Endothelial cell of umbilical vein (primary cell): Measurements from ENCODE around the gene ALG2. TPM values are rescaled to one million over a fixed set of nuclear protein-coding genes. Genes with fewer than 3 reads are reported as not detected.

Source experiments
- BruUV-seq: library from RNA; stranded (reverse); fragments of 400-500 nt; replicated peaks from 2 replicates; lab custom pipeline; 2021; lab: Mats Ljungman, UMichigan
- CTCF ChIA-PET: fragments of 300-600, 350-600 bp; sonication (Branson Sonifier 250); formaldehyde crosslinking; loops from one replicate; lab custom pipeline; 2021; ENCODE audit warnings: antibody characterized with exemption, inconsistent platforms; lab: Charles Lee
- POLR2A ChIA-PET: fragments of 300-600, 350-600 bp; sonication (Branson Sonifier 250); formaldehyde crosslinking; loops from one replicate; lab custom pipeline; 2021; ENCODE audit warnings: antibody characterized with exemption, inconsistent platforms; lab: Charles Lee
- DNase-seq: peaks from one replicate; pipeline ENCODE4 v3.0.0-alpha.2; 2011; ENCODE audit warnings: low read depth, low spot score
- FAIRE-seq: peaks from 2 replicates; lab custom pipeline; 2011; peaks lifted over from hg19 to GRCh38; lab: Jason Lieb, UNC
- H2AFZ ChIP-seq: 2 replicates; pipeline ENCODE4 v1.6.0; 2012; ENCODE audit warnings: low read depth, low read length, control low read depth, inconsistent platforms
- H3K27ac ChIP-seq: 2 replicates; pipeline ENCODE4 v1.5.1; 2011; ENCODE audit warnings: low read depth, mild to moderate bottlenecking, control low read depth, low read length, moderate library complexity; ENCODE audit not compliant: insufficient read depth
- H3K27me3 ChIP-seq, 2 experiments: 2 replicates each; pipeline versions ENCODE4 v1.6.0 to v1.6.1; 2011; ENCODE audit warnings: low read length in 2 of 2, mixed read lengths in 1 of 2; ENCODE audit not compliant: control insufficient read depth in 2 of 2, insufficient read depth in 2 of 2
- H3K36me3 ChIP-seq, 2 experiments: 2 replicates in 1 of 2; 3 replicates in 1 of 2; pipeline ENCODE4 v1.5.1; 2011; ENCODE audit warnings: low read length in 2 of 2, mild to moderate bottlenecking in 1 of 2, moderate library complexity in 1 of 2; ENCODE audit not compliant: control insufficient read depth in 2 of 2, insufficient read depth in 2 of 2; ENCODE audit errors: extremely low read depth in 1 of 2
- H3K4me1 ChIP-seq: 3 replicates; pipeline ENCODE4 v1.5.1; 2011; ENCODE audit warnings: mild to moderate bottlenecking, low read length; ENCODE audit not compliant: control insufficient read depth, insufficient read depth; ENCODE audit errors: extremely low read depth
- H3K4me2 ChIP-seq: 2 replicates; pipeline ENCODE4 v1.6.1; 2011; ENCODE audit warnings: low read length, control low read depth, mixed read lengths; ENCODE audit not compliant: insufficient read depth
- H3K4me3 ChIP-seq, 3 experiments: fragments of 200-600 bp in 1 of 3; sonication (generic), shearing (Covaris generic) in 1 of 3; replicated peaks in 1 of 3; 2 replicates each; pipeline ENCODE4 v1.5.1; 2011 to 2016; ENCODE audit warnings: control low read depth in 3 of 3, low read length in 3 of 3, mild to moderate bottlenecking in 2 of 3, inconsistent platforms in 1 of 3, low read depth in 1 of 3, moderate library complexity in 1 of 3; ENCODE audit not compliant: insufficient read depth in 1 of 3
- H3K79me2 ChIP-seq: 2 replicates; pipeline ENCODE4 v1.6.0; 2012; ENCODE audit warnings: low read length, inconsistent platforms; ENCODE audit not compliant: control insufficient read depth, insufficient read depth
- H3K9ac ChIP-seq: replicated peaks from 2 replicates; pipeline ENCODE3; 2011; ENCODE audit warnings: low read length, control low read depth; ENCODE audit not compliant: insufficient read depth; ENCODE audit errors: extremely low read depth
- H3K9me1 ChIP-seq: replicated peaks from 3 replicates; pipeline ENCODE4 v1.6.0; 2011; ENCODE audit warnings: mild to moderate bottlenecking, low read length; ENCODE audit not compliant: control insufficient read depth, insufficient read depth; ENCODE audit errors: extremely low read depth
- H3K9me3 ChIP-seq: replicated peaks from 2 replicates; pipeline ENCODE4 v1.5.1; 2012; ENCODE audit warnings: low read length, inconsistent platforms; ENCODE audit not compliant: control insufficient read depth, insufficient read depth
- H4K20me1 ChIP-seq: replicated peaks from 2 replicates; pipeline ENCODE3; 2011; ENCODE audit warnings: mild to moderate bottlenecking, low read length; ENCODE audit not compliant: control insufficient read depth, insufficient read depth; ENCODE audit errors: extremely low read depth
- EZH2 ChIP-seq: IDR thresholded peaks from 2 replicates; pipeline ENCODE4 v1.6.1; 2012; ENCODE audit warnings: borderline replicate concordance, low read depth, mild to moderate bottlenecking, moderate library complexity, low read length, inconsistent platforms; ENCODE audit not compliant: severe bottlenecking
- FOS ChIP-seq: IDR thresholded peaks from 2 replicates; pipeline ENCODE4 v1.6.1; 2011; ENCODE audit warnings: mild to moderate bottlenecking, low read length, moderate library complexity, borderline replicate concordance; ENCODE audit not compliant: insufficient read depth
- GATA2 ChIP-seq: IDR thresholded peaks from 2 replicates; pipeline ENCODE4 v1.7.0; 2011; ENCODE audit warnings: low read depth, mild to moderate bottlenecking, moderate library complexity, mixed read lengths, low read length; ENCODE audit not compliant: insufficient read length, insufficient read depth
- JUN ChIP-seq: IDR thresholded peaks from 2 replicates; pipeline ENCODE4 v1.6.1; 2011; ENCODE audit warnings: borderline replicate concordance, low read depth; ENCODE audit not compliant: insufficient read length, insufficient read depth
- MAX ChIP-seq: IDR thresholded peaks from 2 replicates; pipeline ENCODE4 v1.6.1; 2011; ENCODE audit not compliant: insufficient read depth, insufficient read length
- MYC ChIP-seq: IDR thresholded peaks from one replicate; pipeline ENCODE4 v1.6.1; 2011; ENCODE audit warnings: mild to moderate bottlenecking, low read depth, low read length
- POLR2A ChIP-seq: IDR thresholded peaks from 2 replicates; pipeline ENCODE4 v1.6.1; 2012; ENCODE audit warnings: low read depth, mild to moderate bottlenecking, control low read depth, low read length
- POLR2AphosphoS5 ChIP-seq: IDR thresholded peaks from 2 replicates; pipeline ENCODE4 v1.6.1; 2012; ENCODE audit warnings: low read depth, mild to moderate bottlenecking, control low read depth, low read length, moderate library complexity; ENCODE audit not compliant: insufficient read depth
- dilution Hi-C: fragments of 300-500 bp; cut with MboI; formaldehyde crosslinking; loops from one replicate; pipeline ENCODE4 v1.15.0; 2019; ENCODE audit warnings: low sequenced_read_pairs; ENCODE audit not compliant: extremely low pct_ligation_motif_present
- intact Hi-C: fragments of 100-400 bp; cut with micrococcal nuclease; formaldehyde crosslinking; loops from one replicate; pipeline ENCODE4 v1.10.0; 2022
- polyA plus RNA-seq, 4 experiments: library from polyadenylated mRNA; depleted of rRNA in 3 of 4; stranded (reverse) in 3 of 4; unstranded in 1 of 4; fragments of >200 nt; gene quantifications; 2 replicates each; pipeline versions ENCODE4 v1.2.1 to v1.2.3, GENCODE V29; 2011 to 2012; ENCODE audit warnings: missing spikeins in 1 of 4
- total RNA-seq: library from RNA; stranded (reverse); gene quantifications from 2 replicates; pipeline ENCODE4 v1.2.3, GENCODE V29; 2021
- TF ChIP-seq, protein P1 (sequence below), 2 donors: IDR thresholded peaks; 1 replicate in 1 of 2; 2 replicates in 1 of 2; pipeline ENCODE4 v1.5.1; 2011; ENCODE audit warnings: low read length in 2 of 2, mild to moderate bottlenecking in 2 of 2, moderate library complexity in 2 of 2, control low read depth in 1 of 2, inconsistent platforms in 1 of 2, low read depth in 1 of 2; ENCODE audit not compliant: insufficient read depth in 1 of 2; ENCODE audit errors: extremely low read depth in 1 of 2

ALG2 gene
- total and polyA plus RNA-seq, 2 donors (not counting 3 experiments of a cell fraction or from before 2014, with no cell fraction given) = 32.4 to 40.7 TPM

DNA sequence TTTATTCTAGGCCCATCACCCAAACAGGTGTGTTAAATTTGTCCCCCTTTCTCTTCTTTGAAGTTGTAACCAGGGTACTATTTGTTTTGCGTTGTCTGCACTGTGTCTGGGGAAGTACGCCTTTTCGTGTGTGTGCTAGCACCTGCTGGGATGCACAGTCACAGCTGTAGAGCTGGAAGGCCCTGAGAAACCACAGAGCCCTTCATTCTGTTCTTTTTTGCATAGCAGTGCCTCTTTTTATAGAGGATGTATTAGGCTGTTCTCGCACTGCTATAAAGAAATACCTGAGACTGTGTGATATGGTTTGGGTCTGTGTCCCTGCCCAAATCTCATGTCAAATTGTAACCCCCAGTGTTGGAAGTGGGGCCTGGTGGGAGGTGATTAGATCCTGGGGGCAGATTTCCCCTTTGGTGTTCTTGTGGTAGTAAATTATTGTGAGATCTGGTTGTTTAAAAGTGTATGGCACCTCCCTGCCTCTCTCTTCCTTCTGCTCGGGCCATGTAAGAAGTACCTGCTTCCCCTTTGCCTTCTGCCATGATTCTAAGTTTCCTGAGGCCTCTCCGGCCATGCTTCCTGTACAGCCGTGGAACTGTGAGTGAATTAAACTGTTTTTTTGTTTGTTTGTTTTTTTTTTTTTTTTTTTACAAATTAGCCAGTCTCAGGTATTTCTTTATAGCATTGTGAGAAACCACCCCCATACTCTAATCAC is 14.3 kb upstream of the ALG2 start:
- no peaks in the 10 kb centered on the region for H4K20me1 ChIP-seq
- dilution Hi-C loops (no loop called here), intact Hi-C loops (no loop called here)
- no peaks in the 10 kb centered on the region for H3K9me1 ChIP-seq
- H3K4me3 ChIP-seq = no peak overlapping the region
- H3K9me3 ChIP-seq = no peaks in the 10 kb centered on the region
- H3K4me2 ChIP-seq = no peak overlapping the region
- CTCF ChIA-PET = no interaction called here
- no TSS peak for BruUV-seq
- TF ChIP-seq, protein P1, sequence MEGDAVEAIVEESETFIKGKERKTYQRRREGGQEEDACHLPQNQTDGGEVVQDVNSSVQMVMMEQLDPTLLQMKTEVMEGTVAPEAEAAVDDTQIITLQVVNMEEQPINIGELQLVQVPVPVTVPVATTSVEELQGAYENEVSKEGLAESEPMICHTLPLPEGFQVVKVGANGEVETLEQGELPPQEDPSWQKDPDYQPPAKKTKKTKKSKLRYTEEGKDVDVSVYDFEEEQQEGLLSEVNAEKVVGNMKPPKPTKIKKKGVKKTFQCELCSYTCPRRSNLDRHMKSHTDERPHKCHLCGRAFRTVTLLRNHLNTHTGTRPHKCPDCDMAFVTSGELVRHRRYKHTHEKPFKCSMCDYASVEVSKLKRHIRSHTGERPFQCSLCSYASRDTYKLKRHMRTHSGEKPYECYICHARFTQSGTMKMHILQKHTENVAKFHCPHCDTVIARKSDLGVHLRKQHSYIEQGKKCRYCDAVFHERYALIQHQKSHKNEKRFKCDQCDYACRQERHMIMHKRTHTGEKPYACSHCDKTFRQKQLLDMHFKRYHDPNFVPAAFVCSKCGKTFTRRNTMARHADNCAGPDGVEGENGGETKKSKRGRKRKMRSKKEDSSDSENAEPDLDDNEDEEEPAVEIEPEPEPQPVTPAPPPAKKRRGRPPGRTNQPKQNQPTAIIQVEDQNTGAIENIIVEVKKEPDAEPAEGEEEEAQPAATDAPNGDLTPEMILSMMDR (IDR thresholded peaks at IDR 0.05; ENCODE audit: extremely low read depth in 1 of 2, insufficient read depth in 1 of 2, low read depth in 1 of 2, low read length in 2 of 2) = no peak
- TF ChIP-seq FOS = no peak
- TF ChIP-seq POLR2AphosphoS5 = no peak
- TF ChIP-seq MAX = no peak
- no peak for TF ChIP-seq EZH2
- no peak for TF ChIP-seq GATA2
- TF ChIP-seq MYC = no peak
- TF ChIP-seq JUN = no peak
- TF ChIP-seq POLR2A = no peak
- no peaks in the 10 kb centered on the region for H3K4me1 ChIP-seq
- H3K36me3 ChIP-seq = peaks cover 0 to under 1% of the 10 kb centered on the region in 2 experiments
- no peak for DNase-seq
- no peak overlapping the region for H3K9ac ChIP-seq
- POLR2A ChIA-PET = no interaction called here
- no peak overlapping the region for H2AFZ ChIP-seq
- no peaks in the 10 kb centered on the region for H3K27me3 ChIP-seq
- H3K79me2 ChIP-seq = no peaks in the 10 kb centered on the region
- FAIRE-seq = no peak
- H3K27ac ChIP-seq = no peak overlapping the region
